Measurements from ENCODE around the gene MRM2.

The MRM2 gene

GRCh38 chr7:2200584-2200980 lies 41.4 kb downstream of the MRM2 start:
- Mint-ChIP-seq H3K4me1 (peaks cover 9% of the 10 kb centered on the region), H3K36me3 (peaks cover 11% of the 10 kb centered on the region), H3K27ac (no peak overlapping the region), H3K4me3 (no peak overlapping the region), H3K9me3 (no peaks in the 10 kb centered on the region)
- ATAC-seq, result no peak
- DNase-seq (ENCODE audit: low spot score in 2 of 2), result no peak

- H3K4me1 Mint-ChIP-seq, result peaks cover 9% of the 10 kb centered on the region
- H3K4me3 Mint-ChIP-seq, result no peak overlapping the region
- ATAC-seq (no peak), DNase-seq (ENCODE audit: low spot score in 2 of 2) (no peak)
- H3K36me3 Mint-ChIP-seq, result peaks cover 6% of the 10 kb centered on the region
- no peak overlapping the region for H3K27ac Mint-ChIP-seq
- H3K9me3 Mint-ChIP-seq, result no peaks in the 10 kb centered on the region
These were observed 41.9 kb downstream of the MRM2 start for GRCh38 chr7:2199956-2200583.

GRCh38 chr7:2199528-2199927 lies 42.5 kb downstream of the MRM2 start:
- Mint-ChIP-seq H3K36me3 (peaks cover under 1% of the 10 kb centered on the region), H3K4me1 (peaks cover 9% of the 10 kb centered on the region), H3K4me3 (no peak overlapping the region), H3K9me3 (no peaks in the 10 kb centered on the region), H3K27ac (no peak overlapping the region)
- DNase-seq (ENCODE audit: low spot score in 2 of 2) (no peak), ATAC-seq (no peak)

- no peak for DNase-seq (ENCODE audit: low spot score in 2 of 2)
- peak overlapping the region; percentile 24 for H3K27ac Mint-ChIP-seq
These were observed 43.2 kb downstream of the MRM2 start for GRCh38 chr7:2198760-2199159.

GRCh38 chr7:2198206-2198605 lies 43.8 kb downstream of the MRM2 start:
- Mint-ChIP-seq H3K36me3 (no peaks in the 10 kb centered on the region), H3K9me3 (no peaks in the 10 kb centered on the region), H3K27ac (peak overlapping the region; percentile 24), H3K4me3 (no peak overlapping the region), H3K4me1 (peaks cover 9% of the 10 kb centered on the region)
- DNase-seq (ENCODE audit: low spot score in 2 of 2), result no peak
- ATAC-seq, result no peak

More at GRCh38 chr7:2198760-2199159, 43.2 kb downstream of the MRM2 start:
- Mint-ChIP-seq H3K4me3 (no peak overlapping the region), H3K4me1 (peaks cover 9% of the 10 kb centered on the region), H3K9me3 (no peaks in the 10 kb centered on the region), H3K36me3 (no peaks in the 10 kb centered on the region)
- ATAC-seq, result no peak

- Mint-ChIP-seq H3K4me1 (peaks cover 9% of the 10 kb centered on the region), H3K36me3 (no peaks in the 10 kb centered on the region), H3K27ac (peak overlapping the region; percentile 24), H3K4me3 (no peak overlapping the region), H3K9me3 (no peaks in the 10 kb centered on the region)
- ATAC-seq (peak; percentile 6), DNase-seq (ENCODE audit: low spot score in 2 of 2) (no peak)
These were observed 44.4 kb downstream of the MRM2 start for GRCh38 chr7:2197436-2198155.

- Mint-ChIP-seq H3K9me3 (no peaks in the 10 kb centered on the region), H3K4me3 (no peak overlapping the region), H3K4me1 (peaks cover 9% of the 10 kb centered on the region), H3K27ac (peak overlapping the region; percentile 24), H3K36me3 (no peaks in the 10 kb centered on the region)
- no peak for DNase-seq (ENCODE audit: low spot score in 2 of 2)
- ATAC-seq, result no peak
These were observed 45.3 kb downstream of the MRM2 start for GRCh38 chr7:2196381-2197378.

GRCh38 chr7:2195400-2196246 lies 46.4 kb downstream of the MRM2 start:
- no peaks in the 10 kb centered on the region for H3K36me3 Mint-ChIP-seq

GRCh38 chr7:2193575-2194305 lies 48.3 kb downstream of the MRM2 start:
- Mint-ChIP-seq H3K9me3 (no peaks in the 10 kb centered on the region), H3K4me3 (no peak overlapping the region), H3K27ac (no peak overlapping the region), H3K36me3 (no peaks in the 10 kb centered on the region), H3K4me1 (peaks cover 9% of the 10 kb centered on the region)
- ATAC-seq, result no peak
- DNase-seq (ENCODE audit: low spot score in 2 of 2), result no peak

More at GRCh38 chr7:2195400-2196246, 46.4 kb downstream of the MRM2 start:
- ATAC-seq, result no peak
- Mint-ChIP-seq H3K9me3 (no peaks in the 10 kb centered on the region), H3K27ac (no peak overlapping the region), H3K4me3 (no peak overlapping the region), H3K4me1 (peaks cover 9% of the 10 kb centered on the region)
- no peak for DNase-seq (ENCODE audit: low spot score in 2 of 2)

- DNase-seq (ENCODE audit: low spot score in 2 of 2) (no peak), ATAC-seq (no peak)
- no peaks in the 10 kb centered on the region for H3K9me3 Mint-ChIP-seq
- peak overlapping the region; percentile 58 for H3K27ac Mint-ChIP-seq
- H3K36me3 Mint-ChIP-seq, result no peaks in the 10 kb centered on the region
- H3K4me3 Mint-ChIP-seq, result no peak overlapping the region
- peaks cover 9% of the 10 kb centered on the region for H3K4me1 Mint-ChIP-seq
These were observed 49.0 kb downstream of the MRM2 start for GRCh38 chr7:2192831-2193534.

- H3K4me1 Mint-ChIP-seq, result no peaks in the 10 kb centered on the region
- H3K9me3 Mint-ChIP-seq, result no peaks in the 10 kb centered on the region
- H3K27ac Mint-ChIP-seq, result no peak overlapping the region
- no peak overlapping the region for H3K4me3 Mint-ChIP-seq
- ATAC-seq, result no peak
- no peak for DNase-seq (ENCODE audit: low spot score in 2 of 2)
- no peaks in the 10 kb centered on the region for H3K36me3 Mint-ChIP-seq
These were observed 51.0 kb downstream of the MRM2 start for GRCh38 chr7:2191016-2191415.

GRCh38 chr7:2190531-2190930 lies 51.5 kb downstream of the MRM2 start:
- H3K36me3 Mint-ChIP-seq, result no peaks in the 10 kb centered on the region
- no peaks in the 10 kb centered on the region for H3K9me3 Mint-ChIP-seq
- no peaks in the 10 kb centered on the region for H3K4me1 Mint-ChIP-seq
- DNase-seq (ENCODE audit: low spot score in 2 of 2) (no peak), ATAC-seq (no peak)
- no peak overlapping the region for H3K4me3 Mint-ChIP-seq
- no peak overlapping the region for H3K27ac Mint-ChIP-seq

GRCh38 chr7:2186166-2186565 lies 55.8 kb downstream of the MRM2 start:
- DNase-seq (ENCODE audit: low spot score in 2 of 2), result no peak
- Mint-ChIP-seq H3K27ac (no peak overlapping the region), H3K4me1 (no peaks in the 10 kb centered on the region), H3K9me3 (no peaks in the 10 kb centered on the region), H3K36me3 (no peaks in the 10 kb centered on the region), H3K4me3 (no peak overlapping the region)
- ATAC-seq, result no peak

- no peak overlapping the region for H3K4me3 Mint-ChIP-seq
- no peaks in the 10 kb centered on the region for H3K36me3 Mint-ChIP-seq
- peak overlapping the region; percentile 17 for H3K27ac Mint-ChIP-seq
- ATAC-seq (no peak), DNase-seq (ENCODE audit: low spot score in 2 of 2) (no peak)
- no peaks in the 10 kb centered on the region for H3K4me1 Mint-ChIP-seq
- H3K9me3 Mint-ChIP-seq, result no peaks in the 10 kb centered on the region
These were observed 56.3 kb downstream of the MRM2 start for GRCh38 chr7:2185715-2186114.
